Measurements from ENCODE around the gene KDM1B. TPM values are rescaled to one million over a fixed set of nuclear protein-coding genes. Genes with fewer than 3 reads are reported as not detected.

KDM1B gene
- total and polyA plus RNA-seq, 9 of the 15 experiments (the other 6 are each of a cell fraction or from before 2014, with no cell fraction given) = 1.4 to 58.9 (median 36.3) TPM

DNA sequence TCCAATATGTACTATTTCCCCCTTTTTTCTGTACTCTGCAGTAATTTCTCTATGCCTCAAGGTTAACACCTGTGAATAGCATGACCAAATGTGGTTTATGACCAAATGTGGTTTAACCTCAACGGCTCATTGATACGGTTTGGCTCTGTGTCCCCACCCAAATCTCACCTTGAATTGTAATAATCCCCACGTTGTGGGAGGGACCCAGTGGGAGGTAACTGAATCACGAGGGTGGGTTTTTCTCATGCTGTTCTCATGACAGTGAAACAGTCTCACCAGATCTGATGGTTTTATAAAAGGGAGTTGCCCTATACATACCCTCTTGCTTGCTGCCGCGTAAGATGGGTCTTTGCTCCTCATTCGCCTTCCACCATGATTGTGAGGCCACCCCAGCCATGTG is 90.4 kb downstream of the KDM1B start (continued):
- TF ChIP-seq, protein P1, sequence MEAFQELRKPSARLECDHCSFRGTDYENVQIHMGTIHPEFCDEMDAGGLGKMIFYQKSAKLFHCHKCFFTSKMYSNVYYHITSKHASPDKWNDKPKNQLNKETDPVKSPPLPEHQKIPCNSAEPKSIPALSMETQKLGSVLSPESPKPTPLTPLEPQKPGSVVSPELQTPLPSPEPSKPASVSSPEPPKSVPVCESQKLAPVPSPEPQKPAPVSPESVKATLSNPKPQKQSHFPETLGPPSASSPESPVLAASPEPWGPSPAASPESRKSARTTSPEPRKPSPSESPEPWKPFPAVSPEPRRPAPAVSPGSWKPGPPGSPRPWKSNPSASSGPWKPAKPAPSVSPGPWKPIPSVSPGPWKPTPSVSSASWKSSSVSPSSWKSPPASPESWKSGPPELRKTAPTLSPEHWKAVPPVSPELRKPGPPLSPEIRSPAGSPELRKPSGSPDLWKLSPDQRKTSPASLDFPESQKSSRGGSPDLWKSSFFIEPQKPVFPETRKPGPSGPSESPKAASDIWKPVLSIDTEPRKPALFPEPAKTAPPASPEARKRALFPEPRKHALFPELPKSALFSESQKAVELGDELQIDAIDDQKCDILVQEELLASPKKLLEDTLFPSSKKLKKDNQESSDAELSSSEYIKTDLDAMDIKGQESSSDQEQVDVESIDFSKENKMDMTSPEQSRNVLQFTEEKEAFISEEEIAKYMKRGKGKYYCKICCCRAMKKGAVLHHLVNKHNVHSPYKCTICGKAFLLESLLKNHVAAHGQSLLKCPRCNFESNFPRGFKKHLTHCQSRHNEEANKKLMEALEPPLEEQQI (IDR thresholded peaks at IDR 0.05) = peak; percentile 80
- no peak for TF ChIP-seq TCF7 (IDR thresholded peaks at IDR 0.05; ENCODE audit: borderline replicate concordance)
- 0 out of 2 replicates have a peak, but pooled peaks have one; percentile 50 for TF ChIP-seq CC2D1A (IDR thresholded peaks at IDR 0.05)
- no peak for TF ChIP-seq BRD9 (IDR thresholded peaks at IDR 0.05; ENCODE audit: low read depth, partially characterized antibody)
- TF ChIP-seq ZBTB33 (CRISPR knock-in tag; IDR thresholded peaks at IDR 0.05) = peak; percentile 72; the same call in 1 of the 2 replicates

GRCh38 chr6:18246205-18246604 is 91.0 kb downstream of the KDM1B start:
- POLR2A ChIA-PET = interaction anchor here (0.6 to 1.8 kb wide), 4 partner anchors 10 to 33 kb away, joined by 3 to 7 read pairs (median 4); no protein-coding TSS in a partner anchor
- no peaks in the 10 kb centered on the region for H3K9me1 ChIP-seq (ENCODE audit: control insufficient read depth, insufficient read depth, low read length)
- no peak overlapping the region for H3K4me2 ChIP-seq (ENCODE audit: insufficient read depth, low read length)
- peaks cover 0 to 14% of the 10 kb centered on the region in 2 experiments; a peak in 1 of 5 replicates for H3K4me1 ChIP-seq (replicated peaks in 1 of 2; ENCODE audit: control insufficient read depth in 2 of 2, insufficient read depth in 2 of 2, low read length in 2 of 2)
- intact Hi-C loops (cut with micrococcal nuclease) (no loop called here), in situ Hi-C loops (cut with MboI) (no loop called here)
- peaks cover 85% of the 10 kb centered on the region for H3K79me2 ChIP-seq (ENCODE audit: control insufficient read depth, insufficient read depth, low read length)
- peaks cover 99% of the 10 kb centered on the region for H3K36me3 ChIP-seq (ENCODE audit: control insufficient read depth, insufficient read depth, low read length)
- H3K4me3 ChIP-seq = no peak overlapping the region
- CTCF ChIA-PET (ENCODE audit: low intra/inter-chr PET ratio) = no interaction called here
- H3K27ac ChIP-seq (ENCODE audit: extremely low read depth, low read depth, low read length) = no peak overlapping the region
- no peak for FAIRE-seq
- TF ChIP-seq ZNF197 (CRISPR knock-in tag; IDR thresholded peaks at IDR 0.05; ENCODE audit: low read depth) (no peak), IRF1 (CRISPR knock-in tag; IDR thresholded peaks at IDR 0.05; ENCODE audit: borderline replicate concordance) (no peak), GTF2F1 (IDR thresholded peaks at IDR 0.05; ENCODE audit: low read depth, low read length) (no peak), MAZ (CRISPR knock-in tag; conservative IDR thresholded peaks at IDR 0.05 in 1 of 2, IDR thresholded peaks at IDR 0.05 in 1 of 2) (no peak), RBM22 (IDR thresholded peaks at IDR 0.05; ENCODE audit: low read depth, low read length, poor library complexity, severe bottlenecking) (no peak)
- H3K27me3 ChIP-seq (ENCODE audit: control insufficient read depth in 2 of 2, insufficient read depth in 2 of 2, low read length in 2 of 2) = no peaks in the 10 kb centered on the region
- H2AFZ ChIP-seq (ENCODE audit: low read depth, low read length) = no peak overlapping the region
- no peak for DNase-seq (ENCODE audit: extremely low read depth in 1 of 4, low spot score in 3 of 4)
- ATAC-seq = no peak
- H3K9me3 ChIP-seq (replicated peaks; ENCODE audit: control insufficient read depth, insufficient read depth, low read depth, low read length) = no peaks in the 10 kb centered on the region
- no peaks in the 10 kb centered on the region for H4K20me1 ChIP-seq (replicated peaks; ENCODE audit: control insufficient read depth, insufficient read depth, low read length)
- no peak overlapping the region for H3K9ac ChIP-seq (ENCODE audit: insufficient read depth in 1 of 2, low read depth in 2 of 2, low read length in 2 of 2)
- no TSS peak for BruUV-seq (replicated peaks)

Data from K562 (cell line).